HG03342 (cell line): ENCODE results near the gene R3HCC1L.
"Not testable (repeated sequence)": the region's sequence is repeated elsewhere in the genome, so short reads cannot be mapped to it uniquely, and the experiment has no call there.

ENCODE experiments used
- ATAC-seq: cut with Tn5 transposase; IDR thresholded peaks from one replicate; pipeline ENCODE4 v1.9.1; 2021; ENCODE audit warnings: mild to moderate bottlenecking, moderate library complexity; ENCODE audit not compliant: unreplicated experiment

Gene R3HCC1L

GRCh38 chr10:98226508-98227144, 92.2 kb downstream of the R3HCC1L start:
- no peak for ATAC-seq

GRCh38 chr10:98227713-98228112, 93.3 kb downstream of the R3HCC1L start:
- not testable (repeated sequence) for ATAC-seq

- not testable (repeated sequence) for ATAC-seq
These were observed 93.8 kb downstream of the R3HCC1L start for GRCh38 chr10:98228266-98228665.

- ATAC-seq = no peak
These were observed 97.0 kb downstream of the R3HCC1L start for GRCh38 chr10:98231417-98231816.

- no peak for ATAC-seq
These were observed 101.4 kb downstream of the R3HCC1L start for GRCh38 chr10:98235846-98236245.

GRCh38 chr10:98236862-98237261, 102.4 kb downstream of the R3HCC1L start:
- no peak for ATAC-seq

- no peak for ATAC-seq
These were observed 103.9 kb downstream of the R3HCC1L start for GRCh38 chr10:98238391-98238790.

GRCh38 chr10:98240524-98240923, 106.1 kb downstream of the R3HCC1L start:
- ATAC-seq = no peak

GRCh38 chr10:98242823-98243222, 108.4 kb downstream of the R3HCC1L start:
- ATAC-seq = no peak

- no peak for ATAC-seq
These were observed 109.7 kb downstream of the R3HCC1L start for GRCh38 chr10:98244141-98244540.

GRCh38 chr10:98244586-98244985, 110.1 kb downstream of the R3HCC1L start:
- ATAC-seq = no peak

GRCh38 chr10:98246911-98247805, 112.7 kb downstream of the R3HCC1L start:
- no peak for ATAC-seq

GRCh38 chr10:98248018-98248417, 113.6 kb downstream of the R3HCC1L start:
- ATAC-seq = no peak

GRCh38 chr10:98249134-98249533, 114.7 kb downstream of the R3HCC1L start:
- ATAC-seq = no peak

- ATAC-seq = no peak
These were observed 116.9 kb downstream of the R3HCC1L start for GRCh38 chr10:98251399-98251798.

- ATAC-seq = no peak
These were observed 118.0 kb downstream of the R3HCC1L start for GRCh38 chr10:98252464-98252863.

GRCh38 chr10:98253499-98253898, 119.0 kb downstream of the R3HCC1L start:
- no peak for ATAC-seq

GRCh38 chr10:98254234-98254974, 119.9 kb downstream of the R3HCC1L start:
- no peak for ATAC-seq

GRCh38 chr10:98255146-98255877, 120.9 kb downstream of the R3HCC1L start:
- ATAC-seq = no peak

GRCh38 chr10:98256692-98257091, 122.2 kb downstream of the R3HCC1L start:
- ATAC-seq = no peak

- ATAC-seq = no peak
These were observed 122.7 kb downstream of the R3HCC1L start for GRCh38 chr10:98257198-98257597.
